ENCODE results near the gene SPNS3. TPM values are rescaled to one million over a fixed set of nuclear protein-coding genes. Genes with fewer than 3 reads are reported as not detected.

The SPNS3 gene
- total RNA-seq, 1 experiment from 2014 or later = not detected

- H3K27ac ChIP-seq = no peak overlapping the region
- H3K36me3 ChIP-seq = no peaks in the 10 kb centered on the region; the same call in none of the 2 replicates
- no peak for DNase-seq (ENCODE audit: low read depth in 1 of 2, low spot score in 2 of 2)
- H3K4me3 ChIP-seq = no peak overlapping the region
- H3K4me1 ChIP-seq (replicated peaks) = no peaks in the 10 kb centered on the region
- no peaks in the 10 kb centered on the region for H3K27me3 ChIP-seq (replicated peaks)
- no peaks in the 10 kb centered on the region for H3K9me3 ChIP-seq (replicated peaks)
These were observed 99.3 kb downstream of the SPNS3 start for GRCh38 chr17:4532860-4533522.

DNA sequence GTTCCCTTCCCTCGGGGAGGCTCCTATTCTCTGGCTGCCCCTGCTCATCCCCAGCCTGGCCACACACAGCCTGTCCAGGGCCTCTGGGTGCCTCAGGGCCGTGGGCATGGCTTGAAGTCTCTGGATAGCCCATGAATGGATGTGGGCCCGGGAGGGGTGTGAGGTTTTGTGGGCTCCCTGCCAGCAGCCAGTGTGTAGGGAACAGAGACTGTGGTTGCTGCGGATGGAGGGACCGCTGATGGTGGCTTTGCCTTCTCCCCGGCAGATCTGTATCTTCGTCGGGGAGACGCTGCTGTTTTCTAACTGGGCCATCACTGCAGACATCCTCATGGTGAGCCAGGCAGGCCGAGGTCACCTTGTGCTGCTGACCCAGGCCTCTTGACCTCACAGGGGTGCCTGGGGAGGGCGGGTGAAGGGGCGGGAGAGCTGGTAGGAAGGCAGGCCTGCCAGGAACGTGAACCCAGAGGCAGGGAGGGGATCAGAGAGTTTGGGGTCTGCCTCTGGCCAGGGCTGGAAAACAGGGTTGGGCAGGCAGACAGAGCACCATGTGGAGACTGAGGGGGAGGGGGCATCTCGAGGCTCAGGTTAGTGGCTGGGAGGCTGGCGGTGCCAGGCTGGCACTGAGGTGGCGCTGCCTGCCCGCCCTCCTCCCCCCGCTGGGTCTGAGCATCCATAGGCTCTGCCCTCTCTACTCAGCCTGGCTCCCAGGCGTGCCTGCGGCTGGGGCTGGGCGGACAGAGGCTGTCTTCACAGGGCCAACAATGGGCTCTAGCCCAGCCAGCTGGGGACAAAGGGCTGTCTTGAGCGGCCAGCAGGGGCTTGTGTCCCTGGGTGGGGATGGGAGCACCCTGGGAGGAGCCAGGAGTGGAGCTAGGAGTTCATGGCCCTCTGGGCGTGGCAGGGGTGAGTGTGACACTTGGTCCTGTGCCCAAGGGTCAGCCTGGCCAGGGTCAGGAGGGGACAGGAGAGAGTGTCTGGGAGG is 100.1 kb downstream of the SPNS3 start:
- no peak overlapping the region for H3K4me3 ChIP-seq
- no peak for DNase-seq (ENCODE audit: low read depth in 1 of 2, low spot score in 2 of 2)
- H3K27ac ChIP-seq = no peak overlapping the region
- peaks cover 2% of the 10 kb centered on the region for H3K36me3 ChIP-seq
- H3K4me1 ChIP-seq (replicated peaks) = no peaks in the 10 kb centered on the region
- no peaks in the 10 kb centered on the region for H3K9me3 ChIP-seq (replicated peaks)
- H3K27me3 ChIP-seq (replicated peaks) = no peaks in the 10 kb centered on the region

DNA sequence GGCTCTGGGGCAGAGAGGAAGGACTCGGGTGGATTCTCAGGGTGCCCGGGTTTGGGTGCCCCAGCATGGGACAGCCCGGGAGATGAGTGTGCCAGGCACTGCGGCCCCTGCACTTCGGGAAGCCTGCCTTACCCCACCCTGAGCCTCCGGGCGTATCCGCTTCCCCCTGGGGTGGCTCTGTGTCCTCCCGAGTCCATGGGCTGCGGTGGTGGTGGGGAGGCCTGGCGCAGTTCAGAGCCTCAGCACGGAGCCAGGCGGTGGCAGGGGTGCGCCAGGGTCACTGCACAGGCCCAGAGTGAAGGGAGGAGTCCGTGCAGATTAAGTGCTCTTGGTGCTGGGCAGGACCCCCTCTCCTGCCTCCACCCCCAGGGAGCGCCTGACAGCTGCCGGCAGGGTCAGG is 100.8 kb downstream of the SPNS3 start:
- H3K4me3 ChIP-seq = no peak overlapping the region
- no peak overlapping the region for H3K27ac ChIP-seq
- DNase-seq (ENCODE audit: low read depth in 1 of 2, low spot score in 2 of 2) = no peak

DNA sequence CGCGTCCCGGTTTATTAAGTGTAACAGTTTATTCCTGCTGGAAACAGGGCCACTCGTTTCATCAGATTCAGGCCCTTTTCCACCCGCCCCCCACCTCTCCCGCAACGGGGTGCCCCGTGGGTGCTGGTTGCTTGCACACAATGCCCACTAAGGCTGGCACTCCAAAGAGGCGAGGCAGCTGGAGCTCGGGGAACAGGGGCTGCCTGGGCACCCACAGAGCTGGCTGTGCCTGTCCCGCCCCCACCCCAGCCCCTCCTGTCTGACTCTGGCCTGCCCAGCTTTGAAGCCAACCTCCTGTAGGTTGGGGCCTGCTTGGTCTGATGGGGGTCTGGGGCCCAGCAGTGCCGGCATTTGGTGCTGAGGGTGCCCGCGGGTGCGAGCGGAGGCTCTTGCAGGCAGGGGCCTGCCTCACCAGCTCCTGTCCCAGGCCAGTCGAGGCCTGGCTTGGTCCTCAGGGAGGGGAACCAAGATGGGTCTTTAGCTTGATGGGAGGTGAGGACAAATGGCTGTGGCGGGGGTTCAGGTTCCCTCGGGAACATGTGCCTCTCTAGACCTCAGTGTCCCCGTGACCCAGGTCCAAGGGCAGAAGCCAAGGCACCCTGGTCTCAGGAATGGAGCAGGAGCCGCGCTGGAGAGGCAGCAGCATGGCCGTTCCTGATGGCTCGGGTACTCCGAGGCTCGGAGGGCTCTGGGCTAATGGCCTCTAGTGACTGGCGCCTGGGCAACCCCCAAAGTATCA is 101.4 kb downstream of the SPNS3 start:
- H3K36me3 ChIP-seq = peaks cover 10% of the 10 kb centered on the region
- H3K27me3 ChIP-seq (replicated peaks) = no peaks in the 10 kb centered on the region
- no peak overlapping the region for H3K4me3 ChIP-seq
- no peak overlapping the region for H3K27ac ChIP-seq
- no peak for DNase-seq (ENCODE audit: low read depth in 1 of 2, low spot score in 2 of 2)
- H3K4me1 ChIP-seq (replicated peaks) = no peaks in the 10 kb centered on the region
- H3K9me3 ChIP-seq (replicated peaks) = no peaks in the 10 kb centered on the region

More for the DNA sequence above, 100.8 kb downstream of the SPNS3 start:
- H3K27me3 ChIP-seq (replicated peaks) = no peaks in the 10 kb centered on the region
- H3K4me1 ChIP-seq (replicated peaks) = no peaks in the 10 kb centered on the region
- H3K36me3 ChIP-seq = peaks cover 7% of the 10 kb centered on the region
- H3K9me3 ChIP-seq (replicated peaks) = no peaks in the 10 kb centered on the region

DNA sequence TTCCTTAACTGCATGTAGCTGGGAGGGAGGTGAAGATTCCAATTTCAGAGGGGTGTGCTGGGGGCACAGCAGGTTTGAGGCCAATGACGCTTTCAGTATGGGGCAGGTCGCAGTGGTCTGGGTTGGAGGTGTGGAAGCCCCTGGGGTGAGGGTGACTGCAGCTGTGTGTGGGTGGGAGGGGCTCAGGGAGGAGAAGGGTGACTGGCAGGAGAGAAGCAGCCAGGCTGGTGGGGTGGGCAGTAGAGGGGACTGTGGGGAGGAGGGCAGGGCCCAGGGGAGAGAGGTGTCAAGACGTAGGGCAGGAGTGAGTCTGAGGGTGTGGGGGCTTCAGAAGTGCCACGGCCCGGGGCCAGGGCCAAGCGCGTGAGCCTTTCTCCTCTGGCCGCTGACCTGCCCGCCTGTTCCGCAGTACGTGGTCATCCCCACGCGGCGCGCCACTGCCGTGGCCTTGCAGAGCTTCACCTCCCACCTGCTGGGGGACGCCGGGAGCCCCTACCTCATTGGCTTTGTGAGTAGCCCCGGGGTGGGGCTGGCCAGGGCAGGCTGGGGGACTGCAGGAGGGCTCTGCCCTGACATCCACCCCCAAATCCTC is 102.0 kb downstream of the SPNS3 start:
- Histone ChIP-seq H3K36me3 (peaks cover 15% of the 10 kb centered on the region), H3K4me3 (no peak overlapping the region), H3K9me3 (replicated peaks) (no peaks in the 10 kb centered on the region), H3K27ac (no peak overlapping the region), H3K27me3 (replicated peaks) (no peaks in the 10 kb centered on the region), H3K4me1 (replicated peaks) (no peaks in the 10 kb centered on the region)
- no peak for DNase-seq (ENCODE audit: low read depth in 1 of 2, low spot score in 2 of 2)

- Histone ChIP-seq H3K9me3 (replicated peaks) (no peaks in the 10 kb centered on the region), H3K27me3 (replicated peaks) (no peaks in the 10 kb centered on the region), H3K27ac (no peak overlapping the region), H3K4me3 (no peak overlapping the region), H3K4me1 (replicated peaks) (no peaks in the 10 kb centered on the region), H3K36me3 (peaks cover 21% of the 10 kb centered on the region)
- no peak for DNase-seq (ENCODE audit: low read depth in 1 of 2, low spot score in 2 of 2)
These were observed 102.6 kb downstream of the SPNS3 start for GRCh38 chr17:4536259-4536741.

DNA sequence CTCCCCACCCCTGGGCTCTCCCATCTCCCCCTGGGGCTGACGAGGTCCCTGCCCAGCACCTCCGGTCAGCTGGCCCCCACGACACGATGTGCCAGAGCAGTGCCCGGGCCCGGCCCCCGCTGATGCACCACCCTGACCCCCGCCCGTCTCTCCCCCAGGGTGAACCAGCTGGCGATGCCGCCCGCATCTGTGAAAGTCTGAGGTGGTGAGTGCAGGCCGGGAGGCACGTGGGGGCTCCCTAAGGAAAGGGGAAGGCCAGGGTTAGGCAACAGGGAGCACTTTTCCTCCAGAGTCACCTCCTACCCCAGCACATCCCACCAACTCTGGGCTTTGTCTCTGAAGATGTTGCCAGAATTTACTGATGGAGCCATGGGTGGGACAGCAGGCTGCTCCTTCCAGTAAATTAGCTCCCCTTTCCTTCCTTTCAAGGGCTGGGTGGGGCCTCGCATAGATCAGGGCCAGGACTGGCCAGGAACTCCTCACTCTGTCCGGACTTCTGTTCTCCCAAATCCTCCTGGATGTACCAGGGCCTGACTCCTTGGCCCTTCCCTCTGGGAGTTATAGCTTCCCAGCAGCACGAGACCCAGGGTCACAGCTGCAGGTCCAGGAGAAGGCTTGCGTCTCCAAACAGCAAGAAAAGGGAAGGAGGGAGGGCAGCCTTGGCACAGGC is 103.1 kb downstream of the SPNS3 start:
- no peaks in the 10 kb centered on the region for H3K4me1 ChIP-seq (replicated peaks)
- no peaks in the 10 kb centered on the region for H3K9me3 ChIP-seq (replicated peaks)
- no peak for DNase-seq (ENCODE audit: low read depth in 1 of 2, low spot score in 2 of 2)
- no peaks in the 10 kb centered on the region for H3K27me3 ChIP-seq (replicated peaks)
- H3K36me3 ChIP-seq = peaks cover 26% of the 10 kb centered on the region
- no peak overlapping the region for H3K27ac ChIP-seq
- H3K4me3 ChIP-seq = no peak overlapping the region

Other genes with a start within 250 kb of the SPNS3 start
- 28.8 and 29.5 TPM in 2 replicates for gene ANKFY1, start 170.0 kb upstream of the SPNS3 start, total RNA-seq (2014; rRNA removed; shearing (Covaris generic))
- 39.8 and 50.6 TPM in 2 replicates for gene UBE2G1, start 67.3 kb upstream of the SPNS3 start, total RNA-seq (2014; rRNA removed; shearing (Covaris generic))
- gene SPNS2, start 64.9 kb downstream of the SPNS3 start, total RNA-seq (2014; rRNA removed; shearing (Covaris generic)) = 0.11 TPM in 1 of 2 replicates, not detected in the other
- 43.4 and 46.6 TPM in 2 replicates for gene MYBBP1A, start 121.4 kb downstream of the SPNS3 start, total RNA-seq (2014; rRNA removed; shearing (Covaris generic))
- not detected in 2 replicates for gene GGT6, start 126.6 kb downstream of the SPNS3 start, total RNA-seq (2014; rRNA removed; shearing (Covaris generic))
- not detected in 2 replicates for gene SMTNL2, start 150.6 kb downstream of the SPNS3 start, total RNA-seq (2014; rRNA removed; shearing (Covaris generic))
- gene ALOX15, start 207.7 kb downstream of the SPNS3 start, total RNA-seq (2014; rRNA removed; shearing (Covaris generic)) = not detected in 2 replicates